IMR-90 (cell line): ENCODE data around the gene ST6GALNAC5. TPM values are rescaled to one million over a fixed set of nuclear protein-coding genes. Genes with fewer than 3 reads are reported as not detected.
A peak's percentile ranks its signal among the peaks of the same experiment; 100 is the strongest.

ENCODE experiments used
- ATAC-seq: fragments of 200-7000 bp; cut with Tn5 transposase; 2 replicates; pipeline ENCODE4 v1.9.1; 2020; ENCODE audit warnings: low read depth, mild to moderate bottlenecking, moderate library complexity
- BruUV-seq: library from RNA; stranded (reverse); fragments of 400-500 nt; replicated peaks from 2 replicates; lab custom pipeline; 2021; lab: Mats Ljungman, UMichigan
- CTCF ChIA-PET: fragments of 300-600 bp; formaldehyde crosslinking; extraction: SDS; loops from one replicate; lab custom pipeline; 2021; ENCODE audit warnings: antibody characterized with exemption; lab: Yijun Ruan, JAX
- POLR2A ChIA-PET: fragments of 300-600 bp; sonication (Branson Sonifier 250); formaldehyde crosslinking; loops from one replicate; lab custom pipeline; 2022; ENCODE audit warnings: antibody characterized with exemption; ENCODE audit not compliant: unreplicated experiment; lab: Charles Lee
- DNase-seq: peaks from one replicate; pipeline ENCODE4 v3.0.0; 2013
- H2AFZ ChIP-seq: replicated peaks from 2 replicates; pipeline ENCODE3; 2013; ENCODE audit warnings: low read length, mild to moderate bottlenecking; ENCODE audit not compliant: poor library complexity
- H2AK5ac ChIP-seq: 2 replicates; pipeline ENCODE4 v1.6.1; 2013; ENCODE audit warnings: low read depth, low read length, inconsistent platforms
- H2AK9ac ChIP-seq: replicated peaks from 2 replicates; pipeline ENCODE3; 2013; ENCODE audit warnings: mild to moderate bottlenecking, low read depth, low read length, moderate library complexity; ENCODE audit not compliant: poor library complexity
- H2BK120ac ChIP-seq: 2 replicates; pipeline ENCODE4 v1.6.1; 2013; ENCODE audit warnings: low read depth, low read length, inconsistent platforms
- H2BK15ac ChIP-seq: 3 replicates; pipeline ENCODE4 v1.6.1; 2013; ENCODE audit warnings: low read depth, low read length, inconsistent platforms
- H2BK20ac ChIP-seq: 2 replicates; pipeline ENCODE4 v1.6.1; 2013; ENCODE audit warnings: low read depth, mild to moderate bottlenecking, inconsistent platforms, low read length, moderate library complexity
- H2BK5ac ChIP-seq: 2 replicates; pipeline ENCODE4 v1.6.1; 2013; ENCODE audit warnings: mild to moderate bottlenecking, low read depth, low read length, inconsistent platforms; ENCODE audit not compliant: poor library complexity, severe bottlenecking
- H3K14ac ChIP-seq: replicated peaks from 2 replicates; pipeline ENCODE4 v1.6.1; 2013; ENCODE audit warnings: low read depth, low read length, inconsistent platforms
- H3K18ac ChIP-seq: 2 replicates; pipeline ENCODE4 v1.6.1; 2013; ENCODE audit warnings: low read depth, low read length, control low read depth
- H3K23ac ChIP-seq: 2 replicates; pipeline ENCODE4 v1.6.1; 2013; ENCODE audit warnings: low read depth, low read length, inconsistent platforms
- H3K27ac ChIP-seq: 2 replicates; pipeline ENCODE4 v1.5.1; 2013; ENCODE audit warnings: mild to moderate bottlenecking, control low read depth, low read length; ENCODE audit not compliant: insufficient read depth
- H3K27me3 ChIP-seq: 2 replicates; pipeline ENCODE4 v1.6.1; 2013; ENCODE audit warnings: low read length; ENCODE audit not compliant: control insufficient read depth, insufficient read depth
- H3K36me3 ChIP-seq: 2 replicates; pipeline ENCODE4 v1.6.1; 2013; ENCODE audit warnings: low read length, mixed read lengths; ENCODE audit not compliant: control insufficient read depth, insufficient read depth
- H3K4ac ChIP-seq: 2 replicates; pipeline ENCODE4 v1.6.1; 2013; ENCODE audit warnings: low read depth, low read length, inconsistent platforms
- H3K4me1 ChIP-seq: 2 replicates; pipeline ENCODE4 v1.6.1; 2013; ENCODE audit warnings: low read length, mixed read lengths; ENCODE audit not compliant: control insufficient read depth, insufficient read depth
- H3K4me2 ChIP-seq: 2 replicates; pipeline ENCODE4 v1.6.1; 2013; ENCODE audit warnings: low read depth, mild to moderate bottlenecking, control low read depth, low read length, moderate library complexity
- H3K4me3 ChIP-seq: 2 replicates; pipeline ENCODE4 v1.5.1; 2013; ENCODE audit warnings: low read depth, mild to moderate bottlenecking, control low read depth, low read length, moderate library complexity; ENCODE audit not compliant: insufficient read depth
- H3K56ac ChIP-seq: 2 replicates; pipeline ENCODE4 v1.6.1; 2013; ENCODE audit warnings: low read length, inconsistent platforms; ENCODE audit not compliant: insufficient read depth; ENCODE audit errors: extremely low read depth
- H3K79me1 ChIP-seq, 2 experiments: 2 replicates each; pipeline ENCODE4 v1.6.1; 2013; ENCODE audit warnings: low read length in 2 of 2, inconsistent platforms in 1 of 2, low read depth in 1 of 2
- H3K9ac ChIP-seq: 2 replicates; pipeline ENCODE4 v1.6.1; 2013; ENCODE audit warnings: low read depth, low read length, control low read depth
- H3K9me1 ChIP-seq: 2 replicates; pipeline ENCODE4 v1.6.1; 2013; ENCODE audit warnings: low read length, inconsistent platforms; ENCODE audit not compliant: insufficient read depth
- H3K9me3 ChIP-seq: 2 replicates; pipeline ENCODE4 v1.6.1; 2013; ENCODE audit warnings: low read length; ENCODE audit not compliant: control insufficient read depth, insufficient read depth
- H4K20me1 ChIP-seq: 2 replicates; pipeline ENCODE4 v1.6.1; 2013; ENCODE audit warnings: low read length, inconsistent platforms; ENCODE audit not compliant: insufficient read depth
- H4K5ac ChIP-seq: 2 replicates; pipeline ENCODE4 v1.6.1; 2013; ENCODE audit warnings: mild to moderate bottlenecking, low read depth, low read length, control low read depth
- H4K8ac ChIP-seq, 2 experiments: 2 replicates each; pipeline ENCODE4 v1.6.1; 2013; ENCODE audit warnings: low read depth in 2 of 2, low read length in 2 of 2, control low read depth in 1 of 2, inconsistent platforms in 1 of 2
- H4K91ac ChIP-seq: 2 replicates; pipeline ENCODE4 v1.6.1; 2013; ENCODE audit warnings: low read depth, low read length, inconsistent platforms; ENCODE audit not compliant: insufficient read depth
- BHLHE40 ChIP-seq: fragments of 150-350 bp; IDR thresholded peaks from 2 replicates; pipeline ENCODE4 v1.6.1; 2016; ENCODE audit warnings: mild to moderate bottlenecking, low read depth, low read length
- CEBPB ChIP-seq: IDR thresholded peaks from 2 replicates; pipeline ENCODE4 v1.6.1; 2012; ENCODE audit warnings: low read depth, low read length, improper control_type of control experiment
- CTCF ChIP-seq: conservative IDR thresholded peaks from 2 replicates; pipeline ENCODE4 v1.5.1; 2012; ENCODE audit warnings: mild to moderate bottlenecking, low read depth, low read length, improper control_type of control experiment
- MAZ ChIP-seq: IDR thresholded peaks from 2 replicates; pipeline ENCODE4 v1.6.1; 2012; ENCODE audit warnings: low read depth, mild to moderate bottlenecking, low read length, improper control_type of control experiment, moderate library complexity, borderline replicate concordance
- POLR2A ChIP-seq: IDR thresholded peaks from 2 replicates; pipeline ENCODE4 v1.6.1; 2012; ENCODE audit warnings: mild to moderate bottlenecking, low read depth, low read length
- RCOR1 ChIP-seq: IDR thresholded peaks from 2 replicates; pipeline ENCODE4 v1.6.1; 2012; ENCODE audit warnings: mild to moderate bottlenecking, low read length, improper control_type of control experiment; ENCODE audit not compliant: insufficient replicate concordance
- SMC3 ChIP-seq: fragments of 150-350 bp; IDR thresholded peaks from 2 replicates; pipeline ENCODE4 v1.6.1; 2016; ENCODE audit warnings: low read depth, mild to moderate bottlenecking, antibody characterized with exemption, low read length, moderate library complexity
- WGBS, 2 experiments: methylation state at CpG; one replicate each; pipeline versions ENCODE4 v1.1.5 to v1.1.7; 2013; ENCODE audit warnings: missing lambda C conversion rate in 2 of 2; ENCODE audit not compliant: insufficient read length in 1 of 2; ENCODE audit errors: extremely low coverage in 2 of 2; 5-methylcytosine and 5-hydroxymethylcytosine counted together
- dilution Hi-C: fragments of 300-500 bp; cut with HindIII; formaldehyde crosslinking; loops from one replicate; pipeline ENCODE4 v1.14.3; 2018; ENCODE audit warnings: low sequenced_read_pairs; ENCODE audit not compliant: unreplicated experiment
- in situ Hi-C: fragments of 300-500 bp; cut with MboI; formaldehyde crosslinking; loops from 3 replicates; pipeline ENCODE4 v1.14.3; 2019; ENCODE audit warnings: low sequenced_read_pairs, inconsistent platforms, mixed read lengths
- intact Hi-C: fragments of 100-400 bp; cut with micrococcal nuclease; formaldehyde crosslinking; loops from 2 replicates; pipeline ENCODE4 v1.10.0; 2022
- polyA plus RNA-seq, 3 experiments: library from polyadenylated mRNA; depleted of rRNA; stranded (reverse); fragments of >200 nt; gene quantifications; 2 replicates each; pipeline ENCODE4 v1.2.3, GENCODE V29; 2012; ENCODE audit warnings: low replicate concordance in 1 of 3
- total RNA-seq: library from RNA; depleted of rRNA; stranded (reverse); fragments of >200 nt; gene quantifications from 2 replicates; pipeline ENCODE4 v1.2.3, GENCODE V29; 2012

ST6GALNAC5 gene
- total and polyA plus RNA-seq, 2 of the 4 experiments (the other 2 are of a cell fraction): 3.4 to 4.0 TPM

- DNase-seq (peak; percentile 7), ATAC-seq (no peak)
- intact Hi-C loops: no loop called here
Measured at GRCh38 chr1:76826072-76826845, 41.0 kb upstream of the ST6GALNAC5 start.

More at GRCh38 chr1:76826072-76826845, 41.0 kb upstream of the ST6GALNAC5 start:
- no peaks in the 10 kb centered on the region for H4K20me1 ChIP-seq
- H3K79me1 ChIP-seq: no peaks in the 10 kb centered on the region
- no peak overlapping the region for H2BK20ac ChIP-seq
- no peak overlapping the region for H3K4me2 ChIP-seq
- no peak overlapping the region for H4K5ac ChIP-seq
- no peak overlapping the region for H2BK5ac ChIP-seq
- dilution Hi-C loops (no loop called here), in situ Hi-C loops (no loop called here)
- ChIA-PET CTCF (no interaction called here), POLR2A (no interaction called here)
- H3K4me3 ChIP-seq: no peak overlapping the region
- H3K36me3 ChIP-seq: no peaks in the 10 kb centered on the region
- no peak overlapping the region for H3K56ac ChIP-seq
- no peaks in the 10 kb centered on the region for H3K9me1 ChIP-seq
- H2AK5ac ChIP-seq: no peak overlapping the region
- H3K27me3 ChIP-seq: no peaks in the 10 kb centered on the region
- H3K14ac ChIP-seq: no peak overlapping the region
- no peak overlapping the region for H3K23ac ChIP-seq
- H2BK120ac ChIP-seq: no peak overlapping the region
- no peak overlapping the region for H2AFZ ChIP-seq
- no TSS peak for BruUV-seq
- H4K8ac ChIP-seq: no peak overlapping the region
- no peak overlapping the region for H2BK15ac ChIP-seq
- WGBS, 2 experiments: no CpG with 5 or more reads among the region's 4 CpGs
- no peak overlapping the region for H3K4ac ChIP-seq
- H2AK9ac ChIP-seq: no peak overlapping the region
- H3K9me3 ChIP-seq: no peaks in the 10 kb centered on the region
- no peaks in the 10 kb centered on the region for H3K4me1 ChIP-seq
- no peak overlapping the region for H4K91ac ChIP-seq
- H3K18ac ChIP-seq: no peak overlapping the region
- H3K27ac ChIP-seq: no peak overlapping the region
- H3K9ac ChIP-seq: no peak overlapping the region
- TF ChIP-seq POLR2A (no peak), CTCF (no peak), MAZ (no peak), RCOR1 (no peak), BHLHE40 (no peak), SMC3 (no peak), CEBPB (no peak)
